Measurements from ENCODE around the gene KATNB1.

DNA sequence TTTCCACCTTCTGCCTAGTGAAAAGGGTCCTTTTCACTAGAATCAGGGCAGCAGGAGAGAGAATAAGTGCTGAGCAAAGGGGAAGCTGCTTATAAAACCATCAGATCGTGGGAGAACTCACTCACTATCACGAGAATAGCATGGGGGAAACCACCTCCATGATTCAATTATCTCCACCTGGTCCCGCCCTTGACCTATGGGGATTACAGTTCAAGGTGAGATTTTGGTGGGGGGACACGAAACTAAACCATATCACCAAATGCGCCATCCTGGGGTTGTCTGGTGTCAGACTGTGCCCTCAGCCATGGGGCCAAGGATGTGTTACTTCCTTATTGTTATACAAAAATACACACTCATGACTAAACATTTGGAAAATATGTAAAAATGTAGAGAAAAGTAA lies 10.4 kb upstream of the KATNB1 start:
- TF ChIP-seq, protein P1, sequence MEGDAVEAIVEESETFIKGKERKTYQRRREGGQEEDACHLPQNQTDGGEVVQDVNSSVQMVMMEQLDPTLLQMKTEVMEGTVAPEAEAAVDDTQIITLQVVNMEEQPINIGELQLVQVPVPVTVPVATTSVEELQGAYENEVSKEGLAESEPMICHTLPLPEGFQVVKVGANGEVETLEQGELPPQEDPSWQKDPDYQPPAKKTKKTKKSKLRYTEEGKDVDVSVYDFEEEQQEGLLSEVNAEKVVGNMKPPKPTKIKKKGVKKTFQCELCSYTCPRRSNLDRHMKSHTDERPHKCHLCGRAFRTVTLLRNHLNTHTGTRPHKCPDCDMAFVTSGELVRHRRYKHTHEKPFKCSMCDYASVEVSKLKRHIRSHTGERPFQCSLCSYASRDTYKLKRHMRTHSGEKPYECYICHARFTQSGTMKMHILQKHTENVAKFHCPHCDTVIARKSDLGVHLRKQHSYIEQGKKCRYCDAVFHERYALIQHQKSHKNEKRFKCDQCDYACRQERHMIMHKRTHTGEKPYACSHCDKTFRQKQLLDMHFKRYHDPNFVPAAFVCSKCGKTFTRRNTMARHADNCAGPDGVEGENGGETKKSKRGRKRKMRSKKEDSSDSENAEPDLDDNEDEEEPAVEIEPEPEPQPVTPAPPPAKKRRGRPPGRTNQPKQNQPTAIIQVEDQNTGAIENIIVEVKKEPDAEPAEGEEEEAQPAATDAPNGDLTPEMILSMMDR (conservative IDR thresholded peaks at IDR 0.05; ENCODE audit: low read depth, low read length), result no peak
- TF ChIP-seq EZH2 (IDR thresholded peaks at IDR 0.05; ENCODE audit: low read length, unreplicated experiment), result no peak
